Astrocyte (in vitro differentiated cells and primary cell): ENCODE measurements around the gene RAD51B.

Experiments used
- EZH2 ChIP-seq: IDR thresholded peaks from 2 replicates; pipeline ENCODE4 v1.6.1; 2012; ENCODE audit warnings: mild to moderate bottlenecking, low read length, inconsistent platforms; ENCODE audit not compliant: insufficient read depth
- TF ChIP-seq, protein P1 (sequence below): IDR thresholded peaks from 2 replicates; pipeline ENCODE4 v1.5.1; 2011; ENCODE audit warnings: low read depth, mild to moderate bottlenecking, inconsistent platforms, low read length, moderate library complexity; ENCODE audit not compliant: insufficient read depth

DNA sequence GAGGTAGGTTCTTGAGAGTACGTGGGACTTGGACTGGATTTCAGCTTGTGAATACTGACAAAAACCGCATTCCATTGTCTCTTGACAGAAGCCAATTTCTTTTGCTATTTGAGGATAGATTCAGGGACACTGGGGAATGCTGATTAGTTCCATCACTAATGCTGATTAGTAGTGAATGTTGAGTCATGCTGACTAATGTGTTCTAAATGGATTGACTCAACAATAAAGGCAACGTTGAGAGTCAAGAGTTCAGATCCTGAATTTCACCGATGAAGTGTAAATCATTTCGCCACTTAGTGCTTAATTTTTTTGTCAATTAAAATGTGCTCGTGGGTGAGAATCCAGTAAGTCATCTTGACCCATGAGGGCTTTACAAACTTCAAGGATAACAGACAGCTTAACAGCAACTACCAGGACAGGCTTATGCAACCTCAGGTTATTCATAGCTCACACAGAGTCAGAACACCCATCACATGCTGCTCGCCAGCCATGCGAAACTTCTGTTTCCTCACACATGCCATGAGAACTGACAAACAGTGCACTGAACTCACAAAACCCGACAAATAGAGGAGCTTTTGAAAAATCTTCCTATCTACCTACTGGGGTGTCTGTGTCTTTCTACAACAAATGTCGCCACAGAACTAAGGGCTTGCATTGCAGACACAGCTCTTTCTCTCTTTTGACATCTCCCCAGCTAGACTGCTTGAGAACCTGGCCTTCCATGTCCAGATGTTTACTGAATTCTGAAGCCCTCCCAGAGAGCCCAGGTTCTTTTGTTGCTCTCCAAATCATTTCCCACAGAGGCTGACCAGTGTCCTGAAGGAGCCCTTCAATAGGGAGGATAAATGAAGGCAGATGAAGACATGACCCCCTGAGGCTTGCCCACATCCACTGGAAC lies 656.9 kb downstream of the RAD51B start:
- TF ChIP-seq EZH2, result no peak
- TF ChIP-seq, protein P1, sequence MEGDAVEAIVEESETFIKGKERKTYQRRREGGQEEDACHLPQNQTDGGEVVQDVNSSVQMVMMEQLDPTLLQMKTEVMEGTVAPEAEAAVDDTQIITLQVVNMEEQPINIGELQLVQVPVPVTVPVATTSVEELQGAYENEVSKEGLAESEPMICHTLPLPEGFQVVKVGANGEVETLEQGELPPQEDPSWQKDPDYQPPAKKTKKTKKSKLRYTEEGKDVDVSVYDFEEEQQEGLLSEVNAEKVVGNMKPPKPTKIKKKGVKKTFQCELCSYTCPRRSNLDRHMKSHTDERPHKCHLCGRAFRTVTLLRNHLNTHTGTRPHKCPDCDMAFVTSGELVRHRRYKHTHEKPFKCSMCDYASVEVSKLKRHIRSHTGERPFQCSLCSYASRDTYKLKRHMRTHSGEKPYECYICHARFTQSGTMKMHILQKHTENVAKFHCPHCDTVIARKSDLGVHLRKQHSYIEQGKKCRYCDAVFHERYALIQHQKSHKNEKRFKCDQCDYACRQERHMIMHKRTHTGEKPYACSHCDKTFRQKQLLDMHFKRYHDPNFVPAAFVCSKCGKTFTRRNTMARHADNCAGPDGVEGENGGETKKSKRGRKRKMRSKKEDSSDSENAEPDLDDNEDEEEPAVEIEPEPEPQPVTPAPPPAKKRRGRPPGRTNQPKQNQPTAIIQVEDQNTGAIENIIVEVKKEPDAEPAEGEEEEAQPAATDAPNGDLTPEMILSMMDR, result no peak
